ENCODE results near the gene KAZN. TPM values are rescaled to one million over a fixed set of nuclear protein-coding genes. Genes with fewer than 3 reads are reported as not detected.
A peak's percentile ranks its signal among the peaks of the same experiment; 100 is the strongest.

KAZN gene
- polyA plus RNA-seq, 3 donors: 35.5 to 42.8 (median 41.2) TPM

- DNase-seq: no peak
Observed at GRCh38 chr1:14668538-14668937, 70.1 kb downstream of the KAZN start.

- DNase-seq: no peak
Observed at GRCh38 chr1:14672005-14672404, 73.5 kb downstream of the KAZN start.

- DNase-seq: no peak
Observed at GRCh38 chr1:14674030-14674429, 75.5 kb downstream of the KAZN start.

GRCh38 chr1:14676400-14676799 is 77.9 kb downstream of the KAZN start:
- DNase-seq: no peak

GRCh38 chr1:14677292-14677971 is 78.9 kb downstream of the KAZN start:
- no peak for DNase-seq

GRCh38 chr1:14678011-14678638 is 79.6 kb downstream of the KAZN start:
- DNase-seq: no peak

- DNase-seq: no peak
Observed at GRCh38 chr1:14679027-14679688, 80.7 kb downstream of the KAZN start.

GRCh38 chr1:14681182-14681581 is 82.7 kb downstream of the KAZN start:
- DNase-seq: no peak

- DNase-seq: no peak
Observed at GRCh38 chr1:14682941-14683621, 84.6 kb downstream of the KAZN start.

GRCh38 chr1:14685078-14685477 is 86.6 kb downstream of the KAZN start:
- no peak for DNase-seq

- DNase-seq: no peak
Observed at GRCh38 chr1:14686701-14687100, 88.2 kb downstream of the KAZN start.

GRCh38 chr1:14687147-14687546 is 88.7 kb downstream of the KAZN start:
- no peak for DNase-seq

- DNase-seq: no peak
Observed at GRCh38 chr1:14689996-14690615, 91.6 kb downstream of the KAZN start.

- peak; percentile 65 for DNase-seq
Observed at GRCh38 chr1:14693949-14694348, 95.5 kb downstream of the KAZN start.

- DNase-seq: no peak
Observed at GRCh38 chr1:14694589-14694988, 96.1 kb downstream of the KAZN start.

- no peak for DNase-seq
Observed at GRCh38 chr1:14696761-14697160, 98.3 kb downstream of the KAZN start.

GRCh38 chr1:14697353-14697752 is 98.9 kb downstream of the KAZN start:
- DNase-seq: peak; percentile 69

- DNase-seq: no peak
Observed at GRCh38 chr1:14698314-14698713, 99.8 kb downstream of the KAZN start.

GRCh38 chr1:14699620-14700019 is 101.1 kb downstream of the KAZN start:
- peak; percentile 44 for DNase-seq

GRCh38 chr1:14704846-14705245 is 106.4 kb downstream of the KAZN start:
- DNase-seq: no peak

- no peak for DNase-seq
Observed at GRCh38 chr1:14705824-14706223, 107.3 kb downstream of the KAZN start.

- no peak for DNase-seq
Observed at GRCh38 chr1:14706631-14707030, 108.1 kb downstream of the KAZN start.

Data from renal pelvis (tissue), 4 donors.